CMK (cell line): Measurements from ENCODE around the gene KDF1.
"Not testable (repeated sequence)": the region's sequence is repeated elsewhere in the genome, so short reads cannot be mapped to it uniquely, and the experiment has no call there.

Experiments
- DNase-seq: peaks from one replicate; pipeline ENCODE4 v3.0.0-alpha.2; 2010; ENCODE audit warnings: low read depth

The KDF1 gene

DNA sequence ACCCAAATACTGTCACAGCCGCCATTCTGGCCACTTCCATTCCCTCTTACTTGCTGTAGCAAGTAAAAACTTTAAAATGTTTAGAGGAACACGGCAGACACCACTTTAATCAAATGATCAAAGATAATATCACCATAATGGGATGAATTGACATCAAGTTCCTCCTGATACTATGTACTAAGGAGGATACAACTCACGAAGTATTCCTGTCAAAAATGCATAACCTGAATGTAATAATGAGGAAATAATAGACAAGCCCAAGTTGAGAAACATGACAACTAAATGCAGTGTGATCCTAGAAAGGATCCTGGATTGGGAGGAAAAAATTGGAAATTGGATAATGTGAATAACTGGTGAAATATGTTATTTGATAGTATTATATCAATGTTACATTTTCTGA, 3.9 kb downstream of the KDF1 start:
- no peak for DNase-seq

DNA sequence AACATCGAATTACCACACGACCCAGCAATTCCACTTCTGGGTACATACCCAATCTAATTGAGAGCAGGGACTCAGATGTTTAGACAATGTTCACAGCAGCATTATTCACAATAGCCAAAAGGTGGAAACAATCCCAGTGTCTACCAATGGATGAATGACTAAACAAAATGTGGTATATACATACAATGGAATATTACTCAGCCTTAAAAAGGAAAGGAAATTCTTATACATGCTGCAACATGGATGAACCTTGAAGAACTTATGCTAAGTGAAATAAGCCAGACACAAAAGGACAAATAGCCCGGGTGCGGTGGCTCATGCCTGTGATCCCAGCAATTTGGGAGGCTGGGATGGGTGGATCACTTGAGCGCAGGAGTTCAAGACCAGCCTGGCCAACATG, 6.9 kb downstream of the KDF1 start:
- no peak for DNase-seq

DNA sequence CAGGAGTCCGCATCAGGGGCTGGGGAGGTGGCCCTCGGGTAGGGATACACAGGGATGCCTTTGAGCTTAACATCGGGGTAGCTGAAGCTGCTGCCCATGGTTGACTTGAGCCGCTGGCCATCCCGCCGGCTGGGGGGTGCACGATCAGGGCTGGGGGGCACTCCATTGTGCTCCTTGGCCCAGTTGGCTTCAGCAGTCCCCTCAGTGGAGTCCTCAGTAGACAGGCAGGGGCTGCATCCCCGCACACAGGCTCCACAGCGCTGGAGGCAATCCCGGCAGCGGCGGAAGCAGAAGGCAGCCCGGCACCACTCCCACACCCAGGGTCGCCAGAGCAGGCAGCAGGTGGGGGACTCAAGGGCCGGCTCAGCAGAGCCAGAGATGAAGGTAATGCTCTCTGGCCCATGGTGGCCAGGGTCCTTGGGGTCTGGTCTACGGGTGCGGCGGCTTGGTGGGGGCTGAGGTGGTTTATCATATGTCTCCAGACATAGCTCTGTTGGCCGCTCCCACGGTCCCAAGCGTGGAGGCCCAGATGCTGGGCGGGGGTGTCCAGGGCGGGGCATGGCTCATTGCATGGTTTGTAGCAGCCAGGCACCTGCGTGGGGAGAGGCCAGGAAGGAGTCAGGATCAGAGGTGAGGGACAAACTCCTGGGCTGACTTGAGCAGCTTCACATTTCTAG, 8.3 kb downstream of the KDF1 start:
- no peak for DNase-seq

DNA sequence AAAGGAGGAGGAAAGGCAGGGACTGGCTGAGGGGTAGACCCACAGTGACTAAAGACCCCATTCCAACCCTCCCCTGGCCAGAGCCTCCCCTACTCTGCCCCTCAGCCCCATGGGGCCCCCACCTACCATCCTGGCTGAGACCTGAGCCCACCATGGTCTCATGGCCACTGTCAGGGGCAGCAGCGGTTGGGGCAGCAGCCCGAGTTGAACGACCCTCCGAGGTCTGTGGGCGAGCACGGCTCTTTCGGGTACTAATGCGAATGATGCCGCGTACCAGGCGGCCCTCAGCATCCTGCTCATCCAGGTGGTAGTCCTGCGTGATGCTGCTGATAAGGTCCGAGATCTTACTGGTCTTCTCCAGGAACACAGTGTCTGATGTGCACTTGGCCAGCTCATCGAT, 9.1 kb downstream of the KDF1 start:
- no peak for DNase-seq

DNA sequence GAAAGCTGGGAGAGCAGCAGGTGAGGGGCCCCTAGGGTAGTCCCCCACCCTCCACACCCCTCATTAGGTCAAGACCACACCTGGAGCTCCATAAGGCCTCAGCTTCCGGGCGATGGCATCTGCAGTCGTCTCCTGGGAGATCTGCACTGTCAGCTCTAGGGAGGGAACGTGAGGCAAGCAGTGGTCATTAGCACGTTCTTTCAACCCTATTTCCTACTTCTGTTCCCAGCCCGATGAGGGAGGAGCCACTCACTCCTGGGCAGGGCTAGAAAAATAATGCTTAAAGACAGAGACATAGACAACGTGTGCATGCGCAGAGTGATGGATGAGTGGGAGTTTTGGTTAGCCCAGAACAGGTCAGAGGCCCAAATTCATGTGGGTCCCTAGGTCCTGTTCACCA, 9.7 kb downstream of the KDF1 start:
- no peak for DNase-seq

DNA sequence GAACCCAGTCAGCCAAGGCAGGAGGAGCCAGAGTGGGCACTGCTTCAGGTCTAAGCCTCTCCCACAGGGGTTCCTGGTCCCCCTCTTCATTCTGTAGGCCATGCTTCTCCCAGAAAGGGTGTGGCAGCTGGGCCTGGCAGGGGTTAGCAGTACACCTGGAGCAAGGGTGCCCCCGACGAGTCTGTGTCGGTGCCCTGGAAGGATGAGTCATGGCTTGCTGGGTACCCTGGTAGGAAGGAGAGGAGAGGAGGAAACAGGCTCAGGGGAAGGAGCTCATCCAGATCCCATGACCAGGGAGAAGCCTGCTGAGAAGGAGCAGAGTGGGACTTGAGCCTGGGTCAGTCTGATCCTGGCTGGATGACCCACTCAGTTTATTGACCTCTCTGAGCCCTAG, 10.3 kb downstream of the KDF1 start:
- no peak for DNase-seq

DNA sequence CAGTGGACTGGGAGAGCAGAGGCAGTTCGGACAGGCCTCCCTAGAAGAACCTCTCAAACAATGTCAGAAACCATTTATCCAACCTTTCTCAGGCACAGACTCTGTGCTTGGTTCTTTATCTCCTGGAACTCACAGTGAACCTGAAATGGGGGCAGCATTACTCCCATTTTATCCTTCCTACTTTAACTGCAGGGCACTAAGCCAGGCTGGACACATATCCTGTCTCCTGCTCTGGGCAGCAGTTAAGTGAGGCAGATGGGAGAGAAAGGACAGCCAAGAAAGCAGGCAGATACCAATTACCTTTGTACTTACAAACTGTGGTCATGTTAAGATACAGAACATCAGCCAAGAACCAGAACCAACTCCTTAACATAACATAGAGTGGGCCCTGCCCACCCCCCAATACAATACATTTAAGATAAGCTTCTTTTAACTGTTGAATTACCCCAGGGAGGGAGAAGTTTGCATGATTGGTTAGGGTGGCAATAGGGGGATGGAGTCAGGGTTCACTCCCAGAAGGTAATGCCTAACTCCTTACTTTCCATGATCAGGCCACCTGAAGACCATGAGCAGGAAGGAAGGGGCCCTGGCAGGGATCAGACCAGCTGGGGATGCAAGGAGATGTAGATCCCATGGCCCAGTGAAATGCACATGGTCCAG, 10.9 kb downstream of the KDF1 start:
- no peak for DNase-seq

DNA sequence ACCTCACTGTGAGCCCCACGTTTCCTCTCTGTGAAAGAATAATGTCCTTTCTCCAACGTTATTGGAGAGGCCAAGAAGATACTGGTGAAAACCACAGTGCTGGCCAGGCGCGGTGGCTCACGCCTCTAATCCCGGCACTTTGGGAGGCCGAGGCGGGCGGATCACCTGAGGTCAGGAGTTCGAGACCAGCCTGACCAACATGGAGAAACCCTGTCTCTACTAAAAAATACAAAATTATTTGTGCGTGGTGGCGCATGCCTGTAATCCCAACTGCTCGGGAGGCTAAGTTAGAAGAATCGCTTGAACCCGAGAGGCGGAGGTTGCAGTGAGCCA, 11.6 kb downstream of the KDF1 start:
- DNase-seq: not testable (repeated sequence)

DNA sequence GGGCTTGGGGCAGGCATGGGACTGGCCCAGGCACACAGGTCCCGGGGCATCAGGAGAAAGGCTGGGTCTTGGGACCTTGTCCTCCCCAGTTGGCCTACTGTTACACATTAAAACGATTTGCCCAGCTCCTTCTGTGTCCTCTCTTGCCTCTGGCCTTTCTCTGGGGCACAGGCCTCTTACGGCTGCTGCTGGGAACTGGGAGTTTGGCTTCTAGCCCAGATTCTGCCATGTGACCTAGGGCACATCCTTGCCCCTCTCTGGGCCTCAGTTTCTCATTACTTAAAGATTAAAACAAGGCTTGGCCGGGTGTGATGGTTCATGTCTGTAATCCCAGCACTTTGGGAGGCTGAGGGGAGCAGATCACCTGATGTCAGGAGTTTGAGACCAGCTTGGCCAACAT, 14.0 kb downstream of the KDF1 start:
- DNase-seq: no peak

DNA sequence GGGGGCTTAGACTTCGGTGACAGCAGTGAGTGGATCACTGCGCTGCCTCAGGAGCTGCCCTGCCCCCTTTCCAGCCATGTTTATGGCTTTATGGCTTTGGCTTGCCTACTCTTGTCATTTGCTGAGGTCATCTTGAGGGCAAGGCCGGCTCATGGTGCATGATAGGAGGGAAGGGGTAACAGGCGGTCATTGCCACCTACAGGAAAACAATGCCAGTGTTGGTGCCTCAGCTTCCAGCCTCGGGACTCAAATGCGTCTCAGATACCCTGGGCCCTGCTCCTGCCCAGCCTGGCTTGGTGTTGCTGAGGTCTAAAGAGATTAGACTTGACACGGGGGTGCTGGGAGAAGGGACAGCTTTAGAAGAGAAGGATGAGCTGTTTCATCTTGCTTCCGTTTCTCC, 14.5 kb downstream of the KDF1 start:
- DNase-seq: no peak

DNA sequence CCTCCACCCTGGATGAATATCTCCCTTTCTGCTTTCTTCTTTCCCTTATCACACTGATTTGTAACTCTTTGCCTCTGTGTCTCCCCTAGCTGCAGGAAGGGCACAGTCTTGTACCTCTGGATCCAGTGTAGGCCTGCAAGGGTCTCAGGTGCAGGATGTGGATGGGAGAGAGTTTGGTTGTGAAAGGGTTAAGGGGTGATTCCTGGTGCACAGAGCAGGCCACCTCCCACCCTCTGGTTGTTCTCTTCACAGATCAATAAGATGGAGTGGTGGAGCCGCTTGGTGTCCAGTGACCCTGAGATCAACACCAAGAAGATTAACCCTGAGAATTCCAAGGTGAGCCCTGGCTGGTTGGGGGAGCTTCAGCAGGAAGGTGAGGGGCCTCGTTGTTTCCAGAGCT, 15.1 kb downstream of the KDF1 start:
- DNase-seq: no peak

DNA sequence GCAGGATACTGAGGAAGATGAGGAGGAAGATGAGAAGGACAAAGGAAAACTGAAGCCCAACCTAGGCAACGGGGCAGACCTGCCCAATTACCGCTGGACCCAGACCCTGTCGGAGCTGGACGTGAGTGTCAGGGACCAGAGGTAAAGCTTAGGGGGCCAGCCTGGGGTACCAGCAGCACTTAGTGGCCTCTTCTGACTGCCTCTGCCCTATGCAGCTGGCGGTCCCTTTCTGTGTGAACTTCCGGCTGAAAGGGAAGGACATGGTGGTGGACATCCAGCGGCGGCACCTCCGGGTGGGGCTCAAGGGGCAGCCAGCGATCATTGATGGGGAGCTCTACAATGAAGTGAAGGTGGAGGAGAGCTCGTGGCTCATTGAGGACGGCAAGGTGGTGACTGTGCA, 17.6 kb downstream of the KDF1 start:
- DNase-seq: no peak

DNA sequence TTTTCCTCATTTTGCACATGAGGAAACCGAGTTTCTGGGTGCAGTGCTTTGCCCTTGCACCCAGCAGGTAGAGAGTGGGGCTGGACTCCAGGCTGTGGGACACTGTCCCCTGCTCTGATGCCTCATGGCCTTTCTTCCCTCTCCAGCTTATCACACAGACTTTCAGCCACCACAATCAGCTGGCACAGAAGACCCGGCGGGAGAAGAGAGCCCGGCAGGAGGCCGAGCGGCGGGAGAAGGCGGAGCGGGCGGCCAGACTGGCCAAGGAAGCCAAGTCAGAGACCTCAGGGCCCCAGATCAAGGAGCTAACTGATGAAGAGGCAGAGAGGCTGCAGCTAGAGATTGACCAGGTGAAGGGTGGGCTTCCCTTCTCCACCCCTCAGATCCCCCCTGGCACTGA, 19.0 kb downstream of the KDF1 start:
- DNase-seq: no peak

DNA sequence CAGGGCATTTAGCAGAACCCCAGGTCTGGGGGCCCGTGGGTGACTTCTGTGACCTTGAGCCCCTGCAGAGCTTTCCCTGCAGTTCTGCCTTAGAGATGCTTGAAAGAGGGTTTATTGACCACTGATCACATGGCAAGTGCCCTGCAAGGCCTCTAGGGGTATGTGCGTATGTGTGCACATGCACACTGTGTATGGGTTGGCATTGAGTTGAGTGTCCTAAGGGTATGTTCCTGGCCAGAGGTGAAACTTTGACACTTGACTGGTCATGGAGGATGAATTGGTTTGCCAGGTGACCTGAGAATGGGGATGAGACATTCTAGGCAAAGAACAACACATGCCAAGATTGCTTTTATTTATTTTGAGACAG, 21.6 kb downstream of the KDF1 start:
- no peak for DNase-seq

DNA sequence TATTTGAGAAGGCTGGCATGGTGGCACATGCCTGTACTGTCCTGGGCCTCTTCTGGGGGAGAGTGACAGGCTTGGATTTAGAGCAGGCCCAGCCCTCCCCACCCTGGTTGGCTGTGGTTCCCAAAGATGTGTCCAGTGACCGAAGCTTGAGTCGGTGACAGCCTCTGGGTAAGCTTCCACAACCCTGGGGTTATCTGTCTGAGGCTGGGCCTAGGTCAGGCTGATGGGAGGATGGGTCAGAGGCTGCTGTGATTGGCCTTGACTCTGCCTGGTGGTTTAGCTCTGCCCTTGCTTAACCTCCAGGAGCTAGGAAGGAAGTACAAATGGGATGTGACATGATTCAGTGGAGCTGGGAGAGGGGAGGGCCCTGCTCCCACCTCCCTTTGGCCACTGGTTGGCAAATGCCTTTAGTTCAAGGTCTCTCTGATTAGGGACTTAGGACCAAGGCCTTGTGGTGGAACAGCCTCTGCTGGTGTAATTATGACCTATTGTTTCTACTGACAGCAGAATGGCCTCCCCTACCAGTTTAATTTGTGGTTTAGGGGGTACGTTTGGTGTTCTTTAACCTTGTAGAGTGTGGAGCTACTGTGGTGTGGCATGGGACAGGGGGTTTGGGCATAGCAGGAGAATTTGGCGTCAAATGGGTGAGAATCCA, 22.1 kb downstream of the KDF1 start:
- no peak for DNase-seq

DNA sequence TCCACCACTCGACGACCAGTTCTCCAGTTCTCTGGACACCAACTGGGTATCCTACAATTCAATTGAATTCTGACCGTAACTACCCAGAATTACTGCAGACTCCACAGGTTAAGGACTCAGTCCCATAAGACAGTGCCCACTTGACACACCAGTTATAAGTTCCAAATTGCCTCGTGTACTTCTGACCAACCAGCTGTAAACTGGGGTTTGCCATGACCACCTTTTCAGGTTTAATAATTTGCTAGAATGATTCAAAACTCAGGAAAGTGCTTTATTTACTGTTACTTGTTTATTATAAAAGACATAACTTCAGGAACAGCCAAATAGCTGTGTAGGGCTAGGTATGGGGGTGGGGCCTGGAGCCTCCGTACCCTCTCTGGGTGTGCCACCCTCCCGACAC, 23.4 kb downstream of the KDF1 start:
- DNase-seq: no peak

DNA sequence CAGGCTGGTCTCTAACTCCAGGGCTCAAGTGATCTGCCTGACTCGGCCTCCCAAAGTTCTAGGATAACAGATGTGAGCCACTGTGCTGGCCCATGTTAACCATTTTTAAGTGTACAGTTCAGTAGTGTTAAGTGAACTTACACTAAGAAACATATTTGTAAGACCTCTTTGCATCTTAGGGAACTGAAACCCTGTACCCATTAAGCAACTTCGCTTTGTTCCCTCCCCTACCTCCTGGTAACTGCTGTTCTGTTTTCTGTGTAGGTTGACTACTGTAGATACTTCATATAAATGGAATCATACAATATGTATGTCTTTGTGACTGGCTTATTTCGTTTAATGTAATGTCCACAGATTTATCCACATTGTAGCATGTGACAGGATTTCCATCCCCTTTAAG, 27.7 kb downstream of the KDF1 start:
- DNase-seq: no peak

DNA sequence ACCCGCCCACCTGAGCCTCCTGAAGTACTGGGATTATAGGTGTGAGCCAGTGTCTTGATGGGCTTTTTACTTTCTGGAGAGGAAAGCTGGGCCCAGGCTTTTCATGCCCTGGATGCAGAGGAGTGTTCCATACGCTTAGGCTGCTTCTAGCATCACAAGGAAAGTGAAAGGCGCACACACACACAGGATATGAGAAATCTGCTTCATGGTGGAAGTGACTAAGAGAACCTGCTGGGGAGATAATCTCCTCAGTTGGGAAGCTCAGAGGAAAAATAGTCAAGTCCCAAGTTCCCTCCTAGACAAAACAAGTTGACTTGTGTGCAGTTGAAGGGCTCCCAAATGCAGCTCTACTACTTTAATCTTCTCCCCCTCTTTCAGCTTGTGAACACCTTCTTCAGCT, 36.6 kb downstream of the KDF1 start:
- no peak for DNase-seq

DNA sequence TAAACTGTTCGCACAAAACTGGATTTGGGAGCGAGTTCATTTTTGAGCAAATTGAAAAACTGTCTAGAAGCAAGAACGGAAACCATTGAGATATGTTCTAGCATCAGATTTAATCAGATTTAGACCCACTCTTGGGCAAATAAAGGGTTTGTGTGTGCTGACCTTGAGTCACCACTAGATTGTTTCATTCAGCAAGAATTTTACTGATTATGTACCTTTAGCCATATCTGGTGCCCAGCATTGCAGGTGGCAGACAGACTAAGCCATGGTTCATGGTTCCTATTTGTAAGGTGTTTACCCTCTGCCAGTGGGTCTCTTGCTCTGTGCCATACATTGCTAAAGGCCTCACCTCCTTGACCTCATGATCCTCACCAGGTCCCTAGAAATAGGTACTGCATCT, 37.4 kb downstream of the KDF1 start:
- no peak for DNase-seq

DNA sequence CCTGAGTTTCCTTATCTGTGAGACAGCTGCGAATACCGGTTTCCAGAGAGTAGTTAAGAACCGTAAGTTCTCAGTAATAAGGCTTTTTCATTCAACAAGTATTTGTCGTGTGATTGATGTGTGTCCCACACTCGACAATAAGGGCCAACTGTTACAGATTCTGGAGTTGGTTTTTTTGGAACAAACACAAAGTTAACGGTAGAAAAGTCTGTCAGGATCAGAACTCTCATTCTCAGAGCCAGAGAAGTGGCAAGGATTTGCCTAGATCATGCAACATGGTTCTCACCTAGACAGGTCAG, 37.9 kb downstream of the KDF1 start:
- DNase-seq: no peak

DNA sequence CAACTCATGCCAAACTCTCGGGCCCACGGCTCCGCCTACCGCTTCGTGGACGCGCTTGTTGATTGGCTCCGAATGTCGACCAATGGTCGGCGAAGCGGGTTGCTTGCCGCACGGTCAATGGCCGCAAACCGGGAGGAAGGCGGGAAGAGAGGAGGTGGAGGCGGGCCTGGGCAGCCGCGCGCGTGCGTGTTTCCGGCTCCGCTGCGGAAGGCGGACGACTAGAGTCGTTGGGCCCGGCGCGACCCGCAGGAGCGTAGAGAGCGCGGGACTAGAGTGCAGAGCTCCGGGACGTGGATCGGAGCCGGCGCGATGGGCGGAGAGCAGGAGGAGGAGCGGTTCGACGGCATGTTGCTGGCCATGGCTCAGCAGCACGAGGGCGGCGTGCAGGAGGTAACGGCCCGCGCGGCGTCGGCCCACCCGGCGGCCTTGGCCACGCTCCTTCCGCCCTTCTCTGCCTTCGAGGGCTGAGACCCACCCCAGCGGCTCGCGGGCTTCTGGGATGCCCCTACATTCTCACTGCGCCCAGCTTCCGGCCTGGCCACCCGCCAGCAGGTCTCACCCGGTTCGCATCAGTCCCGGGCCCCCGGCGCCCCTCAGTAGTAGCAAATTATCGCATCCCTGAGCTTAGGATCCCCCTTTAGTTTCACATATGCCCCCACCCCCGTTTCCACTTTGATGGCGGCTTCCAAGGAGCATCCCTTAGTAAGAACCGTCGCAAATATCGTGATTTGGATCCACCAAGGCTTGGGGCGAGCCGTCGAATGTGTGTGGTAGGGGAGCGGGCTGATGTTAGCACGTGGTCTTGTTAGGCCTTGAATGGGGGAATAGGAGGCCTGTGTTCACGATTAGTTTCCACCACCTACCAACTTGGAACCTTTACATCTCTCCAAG, 38.5 kb downstream of the KDF1 start, which contains the start of gene NUDC:
TSS of gene NUDC (plus strand) at position 204 of the 891 bp plus-strand sequence. CDS start at position 310, 106 bp downstream.
- peak; percentile 94 for DNase-seq

DNA sequence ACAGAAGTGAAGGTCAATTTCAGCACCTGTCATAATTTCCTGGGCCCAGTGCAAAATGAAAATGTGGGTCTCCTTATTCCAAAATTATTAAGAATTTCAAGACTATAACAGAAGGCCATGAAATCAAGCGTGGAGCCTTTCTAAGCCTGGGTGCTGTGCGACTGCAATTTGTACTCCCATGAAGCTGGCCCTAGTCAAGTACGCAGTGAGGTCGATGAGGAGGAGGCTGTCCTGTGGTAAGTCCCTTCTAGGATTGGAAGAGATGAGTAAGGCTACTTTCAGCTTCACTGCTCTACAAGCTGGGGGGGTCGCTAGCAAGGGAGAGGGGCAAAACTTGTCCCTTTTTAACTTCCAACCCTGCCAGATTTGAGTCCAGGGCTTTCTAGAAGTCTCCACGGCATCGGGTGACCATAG, 39.1 kb downstream of the KDF1 start:
- DNase-seq: no peak
